ENCODE measurements around the gene TNNT2. TPM values are rescaled to one million over a fixed set of nuclear protein-coding genes. Genes with fewer than 3 reads are reported as not detected.

The TNNT2 gene
- 12.5 TPM in 1 of 2 replicates, not detected in the other for total RNA-seq

GRCh38 chr1:201377611-201378092, at the start of gene TNNT2:
Gene TNNT2, minus strand, starts transcription at chr1:201377680. Its CDS starts 4,426 bp downstream, at chr1:201373254.

DNA sequence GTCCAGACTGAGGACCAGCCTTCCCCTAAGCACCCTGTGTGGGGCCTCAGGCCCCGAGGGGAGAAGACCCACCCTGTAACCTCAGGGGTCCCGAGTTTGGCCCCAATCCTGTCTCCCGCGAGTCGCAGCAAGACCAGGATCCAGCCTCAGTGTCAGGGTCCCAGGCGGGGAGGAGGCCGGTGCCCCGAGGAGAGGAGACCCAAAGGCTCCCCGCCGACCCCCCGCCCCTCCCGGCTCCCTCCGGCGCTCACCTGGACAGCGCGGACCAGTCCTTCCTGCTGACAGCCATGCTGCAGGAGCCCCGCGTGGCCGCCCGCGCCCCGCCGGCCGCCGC, 21.5 kb upstream of the TNNT2 start, which contains the start of gene LAD1:
TSS of gene LAD1 (minus strand) at position 307 of the 334 bp plus-strand sequence. CDS start at position 289, 18 bp downstream.

Other genes with a start within 250 kb of the TNNT2 start
- 113 and 131 TPM in 2 replicates for gene TMEM9, start 223.2 kb downstream of the TNNT2 start, total RNA-seq
- gene IGFN1, start 186.9 kb downstream of the TNNT2 start, total RNA-seq: under 0.01 TPM in 1 of 2 replicates, not detected in the other
- under 0.01 and 0.24 TPM in 2 replicates for gene PKP1, start 94.2 kb downstream of the TNNT2 start, total RNA-seq
- 0.48 and 3.4 TPM in 2 replicates for gene LAD1, start 21.6 kb upstream of the TNNT2 start, total RNA-seq
- under 0.01 and 23.9 TPM in 2 replicates for gene TNNI1, start 44.0 kb upstream of the TNNT2 start, total RNA-seq
- gene PHLDA3, start 91.5 kb upstream of the TNNT2 start, total RNA-seq: 66.1 and 76.5 TPM in 2 replicates
- 526 and 799 TPM in 2 replicates for gene CSRP1, start 129.4 kb upstream of the TNNT2 start, total RNA-seq
- gene NAV1, start 161.4 kb upstream of the TNNT2 start, total RNA-seq: 33.4 and 56.2 TPM in 2 replicates

All from epithelial cell of alveolus of lung (primary cell).